Brain microvascular endothelial cell (primary cell): ENCODE measurements around the gene PRKACB.
A peak's percentile ranks its signal among the peaks of the same experiment; 100 is the strongest.

Experiments used
- DNase-seq: peaks from one replicate; pipeline ENCODE4 v3.0.0-alpha.2; 2020
- H3K27ac ChIP-seq: fragments of 250-450 bp; sonication (Bioruptor Pico); 2 replicates; pipeline ENCODE4 v1.5.1; 2020; ENCODE audit warnings: mild to moderate bottlenecking, moderate library complexity
- H3K27me3 ChIP-seq: fragments of 250-450 bp; sonication (Bioruptor Pico); replicated peaks from 2 replicates; pipeline ENCODE4 v1.5.1; 2020; ENCODE audit warnings: mild to moderate bottlenecking
- H3K36me3 ChIP-seq: fragments of 250-450 bp; sonication (Bioruptor Pico); replicated peaks from 2 replicates; pipeline ENCODE4 v1.5.1; 2020; ENCODE audit warnings: mild to moderate bottlenecking
- H3K4me3 ChIP-seq: 2 replicates; pipeline ENCODE4 v1.5.1; 2011; ENCODE audit warnings: low read depth, mild to moderate bottlenecking, control low read depth, low read length, moderate library complexity
- CTCF ChIP-seq: IDR thresholded peaks from 2 replicates; pipeline ENCODE4 v1.5.1; 2011; ENCODE audit warnings: low read depth, mild to moderate bottlenecking, moderate library complexity, low read length, control low read depth, inconsistent platforms; ENCODE audit errors: missing control alignments
- in situ Hi-C: cut with HindIII; loops from 2 replicates; pipeline ENCODE4 v1.10.0; 2017; ENCODE audit warnings: low sequenced_read_pairs, low pct_ligation_motif_present

PRKACB gene

GRCh38 chr1:84107955-84108354 lies 36.1 kb upstream of the PRKACB start:
- in situ Hi-C loops, result no loop called here
- H3K27me3 ChIP-seq, result no peaks in the 10 kb centered on the region
- H3K4me3 ChIP-seq, result no peak overlapping the region
- H3K27ac ChIP-seq, result no peak overlapping the region
- DNase-seq, result no peak
- H3K36me3 ChIP-seq, result no peaks in the 10 kb centered on the region
- TF ChIP-seq CTCF, result no peak

GRCh38 chr1:84108900-84109578 lies 35.0 kb upstream of the PRKACB start:
- Histone ChIP-seq H3K4me3 (no peak overlapping the region), H3K36me3 (no peaks in the 10 kb centered on the region), H3K27ac (no peak overlapping the region), H3K27me3 (no peaks in the 10 kb centered on the region)
- no peak for TF ChIP-seq CTCF
- DNase-seq, result no peak
- in situ Hi-C loops, result no loop called here

GRCh38 chr1:84110629-84111028 lies 33.4 kb upstream of the PRKACB start:
- H3K27me3 ChIP-seq, result no peaks in the 10 kb centered on the region
- no peaks in the 10 kb centered on the region for H3K36me3 ChIP-seq
- in situ Hi-C loops, result no loop called here
- H3K27ac ChIP-seq, result no peak overlapping the region
- DNase-seq, result no peak
- H3K4me3 ChIP-seq, result no peak overlapping the region
- no peak for TF ChIP-seq CTCF

GRCh38 chr1:84116558-84116957 lies 27.5 kb upstream of the PRKACB start:
- no peak for TF ChIP-seq CTCF
- in situ Hi-C loops, result no loop called here
- Histone ChIP-seq H3K27me3 (no peaks in the 10 kb centered on the region), H3K36me3 (no peaks in the 10 kb centered on the region), H3K4me3 (no peak overlapping the region), H3K27ac (no peak overlapping the region)
- DNase-seq, result no peak

- peak; percentile 15 for DNase-seq
- no peak overlapping the region for H3K27ac ChIP-seq
- no peaks in the 10 kb centered on the region for H3K27me3 ChIP-seq
- no peaks in the 10 kb centered on the region for H3K36me3 ChIP-seq
- no peak overlapping the region for H3K4me3 ChIP-seq
- TF ChIP-seq CTCF, result no peak
- in situ Hi-C loops, result no loop called here
Measured at GRCh38 chr1:84117868-84118267, 26.2 kb upstream of the PRKACB start.

GRCh38 chr1:84121360-84121759 lies 22.7 kb upstream of the PRKACB start:
- Histone ChIP-seq H3K27ac (no peak overlapping the region), H3K4me3 (no peak overlapping the region), H3K27me3 (no peaks in the 10 kb centered on the region), H3K36me3 (no peaks in the 10 kb centered on the region)
- DNase-seq, result no peak
- TF ChIP-seq CTCF, result no peak
- in situ Hi-C loops, result no loop called here
